Immature natural killer cell (primary cell): ENCODE measurements around the gene TCL1A. TPM values are rescaled to one million over a fixed set of nuclear protein-coding genes. Genes with fewer than 3 reads are reported as not detected.
"Not testable (repeated sequence)": the region's sequence is repeated elsewhere in the genome, so short reads cannot be mapped to it uniquely, and the experiment has no call there.

Experiments
- DNase-seq, 3 donors: peaks; one replicate each; pipeline ENCODE4 v3.0.0; 2022; ENCODE audit warnings: mixed read lengths in 1 of 3
- H3K27ac Mint-ChIP-seq, 6 donors: one replicate each; pipeline ENCODE4 v1.8.0; 2020; ENCODE audit warnings: mixed read lengths in 6 of 6, mild to moderate bottlenecking in 5 of 6, inconsistent platforms in 4 of 6, moderate library complexity in 3 of 6
- H3K27me3 Mint-ChIP-seq, 3 donors: one replicate each; pipeline ENCODE4 v1.8.0; 2020 to 2021; ENCODE audit warnings: low read depth in 3 of 3, mild to moderate bottlenecking in 3 of 3, mixed read lengths in 3 of 3, moderate library complexity in 3 of 3, inconsistent platforms in 1 of 3
- H3K36me3 Mint-ChIP-seq, 3 donors: one replicate each; pipeline ENCODE4 v1.8.0; 2020; ENCODE audit warnings: mixed read lengths in 3 of 3, inconsistent platforms in 2 of 3, mild to moderate bottlenecking in 2 of 3
- H3K4me1 Mint-ChIP-seq, 2 donors: one replicate each; pipeline ENCODE4 v1.8.0; 2020; ENCODE audit warnings: inconsistent platforms in 2 of 2, mild to moderate bottlenecking in 2 of 2, mixed read lengths in 2 of 2, moderate library complexity in 1 of 2
- H3K4me3 Mint-ChIP-seq, 5 donors: one replicate each; pipeline ENCODE4 v1.8.0; 2020; ENCODE audit warnings: mild to moderate bottlenecking in 5 of 5, mixed read lengths in 5 of 5, inconsistent platforms in 3 of 5, moderate library complexity in 3 of 5
- H3K9me3 Mint-ChIP-seq, 6 donors: one replicate each; pipeline ENCODE4 v1.8.0; 2020; ENCODE audit warnings: mild to moderate bottlenecking in 6 of 6, mixed read lengths in 6 of 6, inconsistent platforms in 4 of 6, moderate library complexity in 3 of 6
- polyA plus RNA-seq, 3 donors: library from polyadenylated mRNA; unstranded; fragments of 300-500 nt; fragmentation: Illumina TruSeq; gene quantifications; one replicate each; pipeline ENCODE4 v1.2.3, GENCODE V29; 2021

The TCL1A gene
- polyA plus RNA-seq, 3 donors from 2014 or later, result 1.2 to 3.2 (median 1.6) TPM

GRCh38 chr14:95729402-95730028, 15.6 kb upstream of the TCL1A start:
- not testable (repeated sequence) for DNase-seq, H3K27me3 Mint-ChIP-seq, H3K9me3 Mint-ChIP-seq, H3K27ac Mint-ChIP-seq, H3K36me3 Mint-ChIP-seq, H3K4me3 Mint-ChIP-seq, H3K4me1 Mint-ChIP-seq

GRCh38 chr14:95727056-95727700, 13.3 kb upstream of the TCL1A start:
- peaks cover 0 to 8% (median 5%) of the 10 kb centered on the region in 3 donors for H3K27me3 Mint-ChIP-seq
- peaks cover 0 to 13% (median 6%) of the 10 kb centered on the region in 6 donors for H3K9me3 Mint-ChIP-seq
- no peak overlapping the region for H3K4me3 Mint-ChIP-seq

DNA sequence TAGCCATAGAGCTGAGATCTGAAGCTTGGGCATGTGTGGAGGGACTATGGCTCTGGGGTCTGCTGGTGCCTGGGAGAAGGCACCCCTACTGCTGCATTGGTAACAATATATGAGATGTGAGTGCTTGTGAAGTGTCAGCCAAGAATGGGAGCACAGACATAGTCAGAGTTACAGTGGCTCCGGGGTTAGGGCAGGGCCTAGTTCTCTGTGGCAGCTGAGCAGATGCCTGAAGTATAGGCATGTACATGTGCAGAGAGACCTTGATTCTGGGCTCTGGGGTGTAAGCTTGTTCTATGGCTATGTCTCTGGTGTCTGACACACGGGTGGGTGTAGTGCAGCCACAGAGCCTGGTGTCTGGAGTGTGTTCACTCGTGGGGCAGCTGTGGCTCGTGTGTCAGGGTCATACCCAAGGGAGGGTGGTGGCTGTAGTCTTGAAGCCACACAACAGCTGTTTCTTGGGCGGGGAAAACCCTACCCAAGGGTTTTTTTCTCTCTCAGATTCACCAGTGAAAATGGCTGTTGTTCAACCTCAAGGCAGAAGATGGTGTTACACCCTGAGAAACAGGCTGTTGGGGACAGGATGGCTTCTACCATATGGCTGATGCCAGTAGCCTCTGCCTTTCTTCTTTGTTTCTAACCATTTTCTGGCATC, 11.9 kb upstream of the TCL1A start:
- Mint-ChIP-seq H3K36me3 (peaks cover 0 to 4% (median 0%) of the 10 kb centered on the region in 3 donors), H3K4me3 (no peak overlapping the region), H3K27ac (no peak overlapping the region), H3K27me3 (peaks cover 0 to 8% (median 5%) of the 10 kb centered on the region in 3 donors), H3K9me3 (peaks cover 0 to 13% (median 7%) of the 10 kb centered on the region in 6 donors), H3K4me1 (no peaks in the 10 kb centered on the region)
- no peak for DNase-seq

More at GRCh38 chr14:95727056-95727700, 13.3 kb upstream of the TCL1A start:
- H3K4me1 Mint-ChIP-seq, result no peaks in the 10 kb centered on the region
- no peak for DNase-seq
- H3K27ac Mint-ChIP-seq, result no peak overlapping the region
- peaks cover 0 to 4% (median 0%) of the 10 kb centered on the region in 3 donors for H3K36me3 Mint-ChIP-seq

- no peak overlapping the region for H3K4me3 Mint-ChIP-seq
- peaks cover 0 to 13% (median 7%) of the 10 kb centered on the region in 6 donors for H3K9me3 Mint-ChIP-seq
- H3K27ac Mint-ChIP-seq, result no peak overlapping the region
- H3K36me3 Mint-ChIP-seq, result peaks cover 0 to 4% (median 0%) of the 10 kb centered on the region in 3 donors
- H3K4me1 Mint-ChIP-seq, result no peaks in the 10 kb centered on the region
- H3K27me3 Mint-ChIP-seq, result peaks cover 0 to 11% (median 2%) of the 10 kb centered on the region in 3 donors
- DNase-seq, result no peak
Measured at GRCh38 chr14:95722525-95723190, 8.7 kb upstream of the TCL1A start.

GRCh38 chr14:95712398-95712797, 1.5 kb downstream of the TCL1A start:
- no peak overlapping the region for H3K27ac Mint-ChIP-seq
- H3K4me3 Mint-ChIP-seq, result no peak overlapping the region
- no peaks in the 10 kb centered on the region for H3K36me3 Mint-ChIP-seq
- peaks cover 0 to 9% (median 9%) of the 10 kb centered on the region in 3 donors for H3K27me3 Mint-ChIP-seq
- no peaks in the 10 kb centered on the region for H3K9me3 Mint-ChIP-seq
- DNase-seq, result no peak
- no peaks in the 10 kb centered on the region for H3K4me1 Mint-ChIP-seq

DNA sequence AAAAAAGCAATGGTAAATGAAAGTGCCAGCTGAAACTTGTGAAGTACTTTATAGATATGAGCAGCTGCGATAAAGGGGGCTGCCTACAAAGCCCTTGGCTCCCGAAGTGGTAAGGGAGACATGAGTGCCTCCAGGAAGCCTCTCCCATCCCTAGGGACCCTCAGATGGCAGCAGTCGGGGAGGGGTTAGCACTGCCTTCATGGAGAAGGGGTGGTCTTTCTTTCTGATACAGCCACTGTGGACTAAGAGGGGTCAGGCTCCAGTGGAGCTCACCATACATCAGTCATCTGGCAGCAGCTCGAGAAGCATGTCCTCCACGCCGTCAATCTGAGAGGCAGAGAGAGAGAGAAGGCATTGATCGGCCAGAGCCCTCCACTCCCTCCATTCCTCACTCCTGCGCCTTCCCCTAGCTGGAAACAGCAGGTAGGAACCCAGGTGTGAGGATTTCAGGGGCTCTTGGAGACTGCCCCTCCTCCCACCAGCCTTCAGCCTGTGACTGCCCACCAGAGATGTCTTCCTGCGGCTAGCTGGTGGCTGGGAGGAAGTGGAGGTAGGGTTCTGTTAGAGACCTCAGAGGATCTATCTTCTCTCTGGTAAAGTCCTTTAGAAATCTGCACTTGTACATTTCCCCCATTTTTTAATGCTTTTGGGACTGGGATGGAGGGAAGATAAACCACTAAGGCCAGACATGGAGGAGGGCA, 2.3 kb downstream of the TCL1A start:
- Mint-ChIP-seq H3K9me3 (no peaks in the 10 kb centered on the region), H3K27ac (no peak overlapping the region), H3K4me3 (no peak overlapping the region), H3K4me1 (no peaks in the 10 kb centered on the region), H3K27me3 (peaks cover 0 to 9% (median 9%) of the 10 kb centered on the region in 3 donors), H3K36me3 (no peaks in the 10 kb centered on the region)
- DNase-seq, result no peak

GRCh38 chr14:95710106-95710505, 3.8 kb downstream of the TCL1A start:
- Mint-ChIP-seq H3K9me3 (no peaks in the 10 kb centered on the region), H3K4me3 (no peak overlapping the region), H3K36me3 (no peaks in the 10 kb centered on the region), H3K4me1 (no peaks in the 10 kb centered on the region), H3K27ac (no peak overlapping the region), H3K27me3 (peaks cover 0 to 9% (median 5%) of the 10 kb centered on the region in 3 donors)
- no peak for DNase-seq

DNA sequence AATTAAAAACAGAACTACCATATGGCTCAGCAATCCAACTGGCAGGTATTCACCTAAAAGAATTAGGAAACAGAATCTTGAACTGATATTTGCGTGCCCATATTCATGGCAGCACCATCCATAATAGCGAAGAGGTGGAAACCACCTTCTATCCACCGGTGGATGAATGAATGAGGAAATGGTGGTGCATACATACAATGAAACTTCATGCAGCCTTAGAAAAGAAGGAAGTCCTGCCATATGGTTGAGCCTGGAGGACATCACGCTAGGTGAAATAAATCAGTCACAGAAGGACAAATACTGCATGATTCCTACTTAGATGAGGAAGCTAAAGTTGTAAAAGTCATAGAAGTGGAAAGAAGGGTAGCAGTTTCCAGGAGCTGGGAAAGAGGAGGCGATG, 6.6 kb downstream of the TCL1A start:
- peaks cover 0 to 5% (median 2%) of the 10 kb centered on the region in 3 donors for H3K27me3 Mint-ChIP-seq
- H3K4me3 Mint-ChIP-seq, result no peak overlapping the region
- no peak overlapping the region for H3K27ac Mint-ChIP-seq
- no peaks in the 10 kb centered on the region for H3K4me1 Mint-ChIP-seq
- DNase-seq, result no peak
- H3K36me3 Mint-ChIP-seq, result no peaks in the 10 kb centered on the region
- H3K9me3 Mint-ChIP-seq, result peaks cover 0 to 4% (median 0%) of the 10 kb centered on the region in 6 donors

DNA sequence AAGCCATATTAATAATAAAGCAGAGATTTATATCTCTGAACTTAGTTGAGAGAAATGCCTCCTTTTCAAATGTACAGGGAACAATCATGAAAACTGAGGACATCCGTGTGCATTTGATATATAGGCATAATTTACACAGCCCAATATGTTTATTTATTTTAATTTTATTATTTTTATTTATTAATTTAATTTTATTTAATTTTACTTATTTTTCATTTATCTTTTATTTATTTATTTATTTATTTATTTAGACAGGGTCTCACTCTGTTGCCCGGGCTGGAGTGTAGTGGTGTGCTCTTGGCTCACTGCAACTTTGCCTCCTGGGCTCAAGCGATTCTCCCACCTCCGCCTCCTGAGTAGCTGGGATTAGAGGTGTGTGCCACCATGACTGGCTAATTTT, 8.4 kb downstream of the TCL1A start:
- no peak overlapping the region for H3K27ac Mint-ChIP-seq
- H3K27me3 Mint-ChIP-seq, result peaks cover 0 to 7% (median 2%) of the 10 kb centered on the region in 3 donors

GRCh38 chr14:95703805-95704204, 10.1 kb downstream of the TCL1A start:
- no peak overlapping the region for H3K27ac Mint-ChIP-seq

More for the DNA sequence above, 8.4 kb downstream of the TCL1A start:
- H3K9me3 Mint-ChIP-seq, result peaks cover 0 to 4% (median 0%) of the 10 kb centered on the region in 6 donors
- no peak overlapping the region for H3K4me3 Mint-ChIP-seq
- no peaks in the 10 kb centered on the region for H3K36me3 Mint-ChIP-seq
- DNase-seq, result no peak
- H3K4me1 Mint-ChIP-seq, result no peaks in the 10 kb centered on the region

GRCh38 chr14:95703341-95703740, 10.6 kb downstream of the TCL1A start:
- Mint-ChIP-seq H3K9me3 (peaks cover 0 to 4% (median 0%) of the 10 kb centered on the region in 6 donors), H3K36me3 (no peaks in the 10 kb centered on the region), H3K4me1 (no peaks in the 10 kb centered on the region), H3K4me3 (no peak overlapping the region), H3K27ac (no peak overlapping the region), H3K27me3 (peaks cover 0 to 11% (median 0%) of the 10 kb centered on the region in 3 donors)
- no peak for DNase-seq

More at GRCh38 chr14:95703805-95704204, 10.1 kb downstream of the TCL1A start:
- no peaks in the 10 kb centered on the region for H3K4me1 Mint-ChIP-seq
- peaks cover 0 to 14% (median 0%) of the 10 kb centered on the region in 3 donors for H3K27me3 Mint-ChIP-seq
- peaks cover 0 to 4% (median 0%) of the 10 kb centered on the region in 6 donors for H3K9me3 Mint-ChIP-seq
- no peak for DNase-seq
- H3K4me3 Mint-ChIP-seq, result no peak overlapping the region
- no peaks in the 10 kb centered on the region for H3K36me3 Mint-ChIP-seq

DNA sequence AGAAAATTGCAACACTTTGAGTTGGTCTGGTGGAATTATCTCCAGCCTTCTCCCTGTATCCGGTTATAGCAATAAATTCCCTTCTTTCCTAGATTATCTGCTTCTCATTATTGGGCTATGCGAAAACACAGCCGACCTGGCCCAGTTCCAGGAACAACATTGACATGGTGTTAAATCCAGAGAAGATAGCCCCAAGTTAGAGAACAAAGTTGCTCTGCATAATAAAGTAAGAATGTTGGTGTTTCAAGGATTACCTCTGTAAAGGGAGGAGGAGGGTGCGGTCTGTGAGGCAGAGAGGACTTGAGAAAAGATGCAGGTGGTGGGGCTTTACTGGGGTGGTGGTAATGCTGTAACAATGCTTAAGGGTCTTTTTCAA, 12.1 kb downstream of the TCL1A start:
- Mint-ChIP-seq H3K9me3 (peaks cover 0 to 4% (median 0%) of the 10 kb centered on the region in 6 donors), H3K4me1 (no peaks in the 10 kb centered on the region), H3K27me3 (peaks cover 4 to 11% (median 5%) of the 10 kb centered on the region in 3 donors), H3K36me3 (no peaks in the 10 kb centered on the region), H3K27ac (no peak overlapping the region), H3K4me3 (no peak overlapping the region)
- DNase-seq, result no peak

GRCh38 chr14:95700221-95700976, 13.5 kb downstream of the TCL1A start:
- no peak for DNase-seq
- H3K4me3 Mint-ChIP-seq, result no peak overlapping the region
- H3K27ac Mint-ChIP-seq, result no peak overlapping the region
- H3K27me3 Mint-ChIP-seq, result peaks cover 4 to 11% (median 5%) of the 10 kb centered on the region in 3 donors
- H3K4me1 Mint-ChIP-seq, result no peaks in the 10 kb centered on the region
- peaks cover 0 to 4% (median 0%) of the 10 kb centered on the region in 6 donors for H3K9me3 Mint-ChIP-seq
- no peaks in the 10 kb centered on the region for H3K36me3 Mint-ChIP-seq
